ENCODE results near the gene RAPGEF4. TPM values are rescaled to one million over a fixed set of nuclear protein-coding genes. Genes with fewer than 3 reads are reported as not detected.

RAPGEF4 gene
- total and polyA plus RNA-seq, 2 of the 8 experiments (the other 6 are each of a cell fraction or from before 2014, with no cell fraction given), result 1.2 to 2.6 TPM

DNA sequence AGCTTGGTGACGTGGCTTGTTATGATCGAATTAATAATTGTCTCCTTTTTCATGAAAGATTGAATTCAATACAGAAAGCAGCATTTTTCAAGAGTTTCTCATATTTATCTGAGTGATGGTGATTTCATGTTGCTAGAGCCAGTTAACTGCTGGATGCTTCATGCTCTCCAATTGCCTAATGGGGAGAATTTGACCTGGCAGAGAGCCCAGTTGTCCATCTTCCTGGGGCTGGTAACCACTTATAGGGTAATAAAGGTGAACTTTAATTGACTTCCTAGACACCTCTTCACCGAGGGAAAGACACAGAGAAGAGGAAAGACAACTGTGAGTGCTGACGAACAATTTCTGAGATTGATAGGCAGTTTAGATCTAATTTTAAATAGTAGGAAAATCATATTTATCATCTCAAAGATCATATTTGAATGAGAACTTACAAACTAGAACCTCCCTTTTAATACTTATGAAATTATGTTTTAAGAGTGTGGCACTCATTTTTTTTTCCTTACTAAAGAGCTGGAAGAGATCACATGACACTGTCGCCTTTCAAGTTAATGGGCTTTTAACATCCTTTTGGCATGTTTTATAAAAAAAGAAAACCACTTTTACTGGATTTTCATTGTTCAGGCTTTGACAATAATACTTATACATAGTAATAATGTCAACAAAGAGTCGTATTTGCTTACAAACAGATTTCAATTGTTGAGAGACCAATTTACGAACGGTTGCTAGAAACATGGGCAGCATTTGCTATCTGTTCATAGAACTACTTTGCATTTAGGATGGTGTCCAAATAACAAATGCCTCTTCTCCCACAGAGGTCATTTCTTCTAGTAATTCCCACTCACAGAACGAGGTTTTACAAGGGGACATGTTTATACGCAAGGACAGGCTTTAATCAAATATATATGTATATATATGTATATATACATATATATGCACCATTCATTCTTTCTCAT lies 153.3 kb downstream of the RAPGEF4 start:
- Histone ChIP-seq H2BK5ac (ENCODE audit: low read depth, low read length) (no peak overlapping the region), H2BK12ac (ENCODE audit: low read depth, low read length) (no peak overlapping the region), H3K23me2 (ENCODE audit: low read depth, low read length) (no peaks in the 10 kb centered on the region), H2AFZ (ENCODE audit: low read length) (no peak overlapping the region), H4K8ac (ENCODE audit: extremely low read depth, insufficient read depth, low read length) (no peak overlapping the region), H4K20me1 (replicated peaks in 1 of 2; ENCODE audit: control insufficient read depth in 1 of 2, insufficient read depth in 2 of 2, low read length in 2 of 2) (no peaks in the 10 kb centered on the region), H3K4me1 (replicated peaks in 1 of 4; ENCODE audit: control insufficient read depth in 3 of 4, insufficient read depth in 4 of 4, low read length in 3 of 4) (no peaks in the 10 kb centered on the region), H2AK5ac (ENCODE audit: low read depth, low read length) (no peak overlapping the region), H2BK20ac (ENCODE audit: low read length) (no peak overlapping the region), H3K56ac (replicated peaks; ENCODE audit: insufficient read length, low read depth, low read length) (no peak overlapping the region), H3K79me1 (ENCODE audit: low read depth, low read length) (no peaks in the 10 kb centered on the region), H3K27ac (ENCODE audit: low read depth, low read length) (no peak overlapping the region), H4K91ac (replicated peaks; ENCODE audit: insufficient read length, low read length) (no peak overlapping the region), H3K4ac (replicated peaks; ENCODE audit: insufficient read length, low read depth, low read length) (no peak overlapping the region), H3K18ac (ENCODE audit: extremely low read depth, low read length) (no peak overlapping the region), H3K27me3 (replicated peaks in 1 of 4; ENCODE audit: control insufficient read depth in 3 of 4, extremely low read depth in 1 of 4, insufficient read depth in 3 of 4, low read length in 3 of 4) (no peaks in the 10 kb centered on the region), H3K4me3 (ENCODE audit: extremely low read depth in 1 of 4, insufficient read depth in 2 of 4, low read depth in 3 of 4, low read length in 4 of 4) (no peak overlapping the region), H2BK15ac (ENCODE audit: low read length) (no peak overlapping the region), H4K5ac (ENCODE audit: insufficient read length, low read depth, low read length) (no peak overlapping the region), H2BK120ac (replicated peaks; ENCODE audit: low read depth, low read length) (no peak overlapping the region), H3K4me2 (ENCODE audit: insufficient read depth in 1 of 2, low read depth in 2 of 2, low read length in 2 of 2) (no peak overlapping the region), H3K79me2 (ENCODE audit: control insufficient read depth in 1 of 2, insufficient read depth in 2 of 2, low read length in 2 of 2) (no peaks in the 10 kb centered on the region), H3K36me3 (ENCODE audit: control insufficient read depth in 2 of 4, insufficient read depth in 4 of 4, low read length in 3 of 4) (no peaks in the 10 kb centered on the region), H3K23ac (ENCODE audit: insufficient read length) (no peak overlapping the region), H3K9ac (replicated peaks in 1 of 4; ENCODE audit: extremely low read depth in 1 of 4, low read depth in 3 of 4, low read length in 3 of 4) (no peak overlapping the region), H3K14ac (ENCODE audit: insufficient read length) (no peak overlapping the region), H3K9me3 (ENCODE audit: insufficient read depth in 2 of 2, low read depth in 1 of 2, low read length in 1 of 2) (no peaks in the 10 kb centered on the region)
- ChIA-PET POLR2A (ENCODE audit: partially characterized antibody) (interaction anchor here (1.3 kb wide), 1 partner anchor 9 kb away, joined by 4 read pairs; no protein-coding TSS in a partner anchor), CTCF (ENCODE audit: partially characterized antibody) (interaction anchor here (0.6 to 1.2 kb wide), 2 partner anchors 35 to 84 kb away, joined by 3 read pairs; no protein-coding TSS in a partner anchor)
- DNase-seq (ENCODE audit: low read depth in 1 of 2, low spot score in 2 of 2) (no peak), FAIRE-seq (no peak)
- 86% methylated on average over 10 of the region's 10 CpGs; no CpG with 5 or more reads in 1 of the 2 experiments for WGBS, 2 experiments (ENCODE audit: extremely low coverage in 1 of 2, insufficient coverage in 1 of 2, insufficient read length in 1 of 2, insufficient replicate concordance in 2 of 2, low coverage in 1 of 2, low lambda C conversion rate in 2 of 2, missing lambda C conversion rate in 1 of 2)
- no peak for TF ChIP-seq ASH2L (IDR thresholded peaks at IDR 0.05; ENCODE audit: low read length)
- no peak for TF ChIP-seq TAF7 (optimal IDR thresholded peaks at IDR 0.05; ENCODE audit: borderline replicate concordance, low read depth, low read length)
- TF ChIP-seq, protein P1, sequence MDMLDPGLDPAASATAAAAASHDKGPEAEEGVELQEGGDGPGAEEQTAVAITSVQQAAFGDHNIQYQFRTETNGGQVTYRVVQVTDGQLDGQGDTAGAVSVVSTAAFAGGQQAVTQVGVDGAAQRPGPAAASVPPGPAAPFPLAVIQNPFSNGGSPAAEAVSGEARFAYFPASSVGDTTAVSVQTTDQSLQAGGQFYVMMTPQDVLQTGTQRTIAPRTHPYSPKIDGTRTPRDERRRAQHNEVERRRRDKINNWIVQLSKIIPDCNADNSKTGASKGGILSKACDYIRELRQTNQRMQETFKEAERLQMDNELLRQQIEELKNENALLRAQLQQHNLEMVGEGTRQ (IDR thresholded peaks at IDR 0.05; ENCODE audit: low read length), result no peak
- no peak for TF ChIP-seq EGR1 (IDR thresholded peaks at IDR 0.05; ENCODE audit: borderline replicate concordance, low read depth, low read length)
- TF ChIP-seq HDAC6 (IDR thresholded peaks at IDR 0.05; ENCODE audit: low read depth, low read length), result no peak
- TF ChIP-seq YY1 (IDR thresholded peaks at IDR 0.05; ENCODE audit: low read depth, low read length), result no peak
- no peak for TF ChIP-seq RFX5 (IDR thresholded peaks at IDR 0.05; ENCODE audit: borderline replicate concordance, low read depth, low read length)
- TF ChIP-seq BRCA1 (IDR thresholded peaks at IDR 0.05; ENCODE audit: low read depth, low read length), result no peak
- no peak for TF ChIP-seq POLR2A (IDR thresholded peaks at IDR 0.05; ENCODE audit: control extremely low read depth in 1 of 2, low read depth in 2 of 2, low read length in 2 of 2)
- no peak for TF ChIP-seq CHD2 (IDR thresholded peaks at IDR 0.05; ENCODE audit: low read length)
- TF ChIP-seq KDM1A (IDR thresholded peaks at IDR 0.05; ENCODE audit: borderline replicate concordance, low read length), result no peak
- TF ChIP-seq SIX5 (IDR thresholded peaks at IDR 0.05; ENCODE audit: low read depth, low read length), result no peak
- TF ChIP-seq CREB1 (IDR thresholded peaks at IDR 0.05), result no peak

Data from H1 (cell line).